NCI-H526 treated with DMSO at 0.1 percent for 48 hours (cell line): ENCODE data around the gene ACP7.
"Not testable (repeated sequence)": the region's sequence is repeated elsewhere in the genome, so short reads cannot be mapped to it uniquely, and the experiment has no call there.

Experiments
- DNase-seq: peaks from one replicate; lab custom pipeline; 2025; lab: John Stamatoyannopoulos, UW

The ACP7 gene

DNA sequence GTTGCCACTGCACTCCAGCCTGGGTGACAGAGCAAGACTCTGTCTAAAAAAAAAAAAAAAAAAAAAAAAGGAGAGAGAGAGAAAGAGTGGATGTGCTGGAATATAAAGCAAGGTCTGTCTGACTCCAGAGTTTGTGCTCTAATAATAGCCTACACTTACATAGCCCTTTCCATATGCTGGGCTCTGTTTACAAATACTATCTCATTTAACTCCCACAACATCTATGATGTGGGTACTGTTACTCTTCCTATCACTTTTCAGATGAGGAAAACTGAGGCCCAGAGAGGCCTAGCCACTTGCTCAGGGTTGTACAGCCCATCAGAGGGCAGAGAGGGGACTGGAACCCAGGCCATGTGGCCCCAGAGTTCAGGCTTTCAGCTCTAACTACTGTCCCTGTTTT is 25.5 kb downstream of the ACP7 start:
- DNase-seq = no peak

DNA sequence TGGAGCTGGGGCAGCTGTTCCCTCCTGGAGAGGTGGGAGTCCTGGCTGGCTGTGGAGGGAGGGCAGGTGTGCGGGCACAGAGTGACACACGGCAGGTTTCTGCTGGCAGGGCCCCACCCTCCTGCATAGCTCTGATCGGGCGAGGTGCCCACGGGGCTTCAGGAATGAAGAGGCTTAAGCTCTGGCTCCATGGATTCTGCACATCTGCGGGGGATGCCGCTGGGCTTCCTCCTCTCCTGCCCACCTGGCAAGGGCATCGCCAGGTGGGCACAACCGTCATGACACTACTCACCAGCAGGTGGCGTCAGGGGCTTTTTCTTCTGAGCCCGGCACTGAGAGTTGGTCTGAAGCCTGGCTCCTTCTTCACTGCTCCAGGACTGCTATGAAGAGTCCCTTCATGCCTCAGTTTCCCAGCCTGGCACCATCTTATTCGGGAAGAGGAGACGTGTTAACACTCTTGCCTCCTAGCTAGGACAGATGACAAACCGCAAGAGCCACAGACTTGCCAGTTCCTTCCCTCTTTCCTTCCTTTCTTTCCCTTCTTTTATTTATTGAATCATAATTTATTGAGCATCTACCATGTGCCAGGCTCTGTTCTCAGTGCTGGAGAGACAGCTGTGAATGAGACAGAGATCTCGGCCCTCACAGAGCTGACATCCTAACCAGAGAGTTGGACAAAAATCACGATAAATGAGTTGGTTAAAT is 26.2 kb downstream of the ACP7 start:
- peak; percentile 27 for DNase-seq

DNA sequence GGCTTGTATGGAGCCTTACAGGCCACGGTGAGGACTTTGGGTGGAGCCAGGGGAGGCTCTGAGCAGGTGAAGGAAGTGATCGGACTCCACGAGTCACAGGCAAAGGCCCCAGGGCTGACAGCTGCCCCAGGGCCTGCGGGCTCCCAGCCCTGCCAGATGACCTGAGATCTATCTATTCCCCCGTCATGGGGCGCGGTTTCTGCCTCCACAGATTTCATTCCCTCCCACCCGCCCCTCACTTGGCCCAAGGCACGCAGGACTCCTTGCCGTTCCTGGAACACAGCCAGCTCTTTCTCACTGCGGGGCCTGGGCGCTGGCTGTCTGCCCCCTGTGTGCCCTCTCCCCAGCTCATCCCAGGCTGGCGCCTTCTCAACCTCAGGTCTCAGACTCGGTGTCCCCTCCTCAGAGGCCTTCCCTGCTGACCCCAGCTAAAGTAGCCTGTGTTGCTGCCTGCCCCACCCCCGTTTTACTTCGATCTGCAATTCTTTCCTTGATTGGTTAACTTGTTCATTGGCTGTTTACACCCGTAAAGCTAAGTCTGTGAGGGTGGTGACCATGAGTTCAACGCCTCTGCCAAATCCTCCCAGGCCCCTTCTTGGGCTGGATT is 27.5 kb downstream of the ACP7 start:
- no peak for DNase-seq

DNA sequence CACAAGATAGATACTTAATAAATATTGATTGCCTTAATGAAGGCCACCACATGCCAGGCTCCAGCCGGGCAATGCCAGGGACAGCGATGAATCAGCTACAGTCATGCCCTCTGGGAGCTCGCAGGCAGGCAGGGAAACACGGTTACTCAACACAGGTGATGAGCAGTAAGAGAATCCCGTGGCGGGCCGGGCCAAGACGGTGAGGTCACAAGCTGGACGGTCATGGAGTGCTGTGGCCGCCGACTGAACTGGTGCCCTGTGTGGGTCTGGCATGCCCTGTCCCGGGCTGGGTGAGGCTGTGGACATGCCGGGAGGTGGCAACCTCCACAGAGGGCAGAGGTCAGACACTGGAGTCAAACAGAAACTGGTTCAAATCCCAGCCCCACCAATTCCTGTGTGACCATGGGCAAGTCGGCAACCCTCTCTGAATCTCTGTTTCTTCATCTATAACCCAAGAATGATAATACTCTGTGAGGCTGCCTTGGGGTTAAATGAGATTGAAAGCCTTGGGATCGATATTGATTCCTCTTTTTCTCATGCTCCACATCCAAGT is 28.2 kb downstream of the ACP7 start:
- DNase-seq = no peak

DNA sequence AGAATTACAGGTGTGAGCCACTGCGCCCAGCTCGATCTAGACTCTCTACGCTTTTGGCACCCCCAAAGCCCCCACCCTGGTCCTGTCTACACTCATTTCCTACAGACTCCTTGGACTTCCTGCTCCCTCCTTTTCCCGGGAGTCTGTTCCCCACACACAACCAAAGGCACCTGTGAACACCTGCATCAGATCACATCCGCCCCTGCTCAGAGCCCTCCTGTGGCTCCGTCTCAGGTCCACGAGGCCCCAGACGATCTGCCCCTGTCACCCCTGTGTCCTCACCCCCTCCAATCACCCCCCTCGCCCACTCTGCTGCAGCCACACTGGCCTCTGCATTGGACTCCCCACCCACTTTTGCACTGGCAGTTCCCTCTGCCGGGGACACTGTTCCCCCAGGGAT is 29.0 kb downstream of the ACP7 start:
- no peak for DNase-seq

DNA sequence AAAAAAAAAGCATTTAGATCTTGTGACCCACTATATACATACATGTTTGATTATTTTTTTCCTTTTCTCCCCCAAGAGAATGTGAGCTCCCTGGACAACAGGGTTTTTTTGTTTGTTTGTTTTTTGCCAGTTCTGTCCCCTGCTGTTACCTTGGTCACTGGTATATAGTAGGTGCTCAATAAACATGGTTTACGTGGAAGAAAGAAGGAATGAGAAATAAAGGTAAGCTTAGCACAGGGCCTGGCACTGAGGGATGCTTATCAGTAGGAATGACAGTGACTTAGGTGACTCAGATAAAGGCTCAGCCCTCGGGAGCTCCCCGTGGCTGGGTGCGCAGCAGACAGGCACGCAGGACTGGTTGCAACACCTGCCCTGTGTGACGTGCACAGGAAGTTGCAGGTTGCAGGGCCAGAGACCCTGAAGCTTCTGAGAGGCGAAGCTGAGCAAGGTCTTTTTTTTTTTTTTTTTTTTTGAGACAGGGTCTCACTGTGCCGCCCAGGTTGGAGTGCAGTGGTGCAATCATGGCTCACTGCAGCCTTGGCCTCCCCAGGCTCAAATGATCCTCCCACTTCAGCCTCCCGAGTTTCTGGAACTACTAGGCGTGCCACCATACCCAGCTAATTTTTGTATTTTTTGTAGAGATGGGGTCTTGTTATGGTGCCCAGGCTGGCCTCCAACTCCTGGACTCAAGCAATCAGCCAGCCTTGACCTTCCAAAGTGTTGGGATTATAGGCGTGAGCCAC is 31.1 kb downstream of the ACP7 start:
- DNase-seq = no peak

DNA sequence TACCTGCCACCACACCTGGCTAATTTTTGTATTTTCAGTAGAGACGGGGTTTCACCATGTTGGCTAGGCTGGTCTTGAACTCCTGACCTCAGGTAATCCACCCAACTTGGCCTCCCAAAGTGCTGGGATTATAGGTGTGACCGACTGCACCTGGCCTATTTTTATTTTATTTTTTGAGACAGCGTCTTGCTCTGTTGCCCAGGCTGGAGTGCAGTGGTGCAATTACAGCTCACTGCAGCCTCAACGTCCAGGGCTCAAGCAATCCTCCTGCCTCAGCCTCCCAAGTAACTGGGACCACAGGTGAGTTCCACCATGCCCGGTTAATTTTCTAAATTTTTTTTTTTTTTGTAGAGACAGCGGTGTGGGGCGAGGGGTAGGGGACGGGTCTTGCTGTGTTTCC is 32.9 kb downstream of the ACP7 start:
- DNase-seq = not testable (repeated sequence)

DNA sequence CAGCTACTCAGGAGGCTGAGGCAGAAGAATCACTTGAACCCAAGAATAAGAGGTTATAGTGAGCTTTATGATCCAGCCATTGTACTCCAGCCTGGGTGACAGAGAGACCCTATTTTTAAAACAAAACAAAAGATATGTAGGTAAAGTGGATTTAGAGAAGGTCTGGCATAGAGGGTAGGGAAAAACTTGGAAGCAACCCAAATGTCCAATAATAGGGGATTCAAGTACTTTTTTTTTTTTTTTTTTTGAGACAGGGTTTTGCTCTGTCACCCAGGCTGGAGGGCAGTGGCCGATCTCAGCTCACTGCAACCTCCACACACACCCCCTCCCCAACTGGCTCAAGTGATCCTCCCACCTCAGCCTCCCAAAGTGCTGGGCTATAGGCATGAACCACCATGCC is 35.7 kb downstream of the ACP7 start:
- no peak for DNase-seq

DNA sequence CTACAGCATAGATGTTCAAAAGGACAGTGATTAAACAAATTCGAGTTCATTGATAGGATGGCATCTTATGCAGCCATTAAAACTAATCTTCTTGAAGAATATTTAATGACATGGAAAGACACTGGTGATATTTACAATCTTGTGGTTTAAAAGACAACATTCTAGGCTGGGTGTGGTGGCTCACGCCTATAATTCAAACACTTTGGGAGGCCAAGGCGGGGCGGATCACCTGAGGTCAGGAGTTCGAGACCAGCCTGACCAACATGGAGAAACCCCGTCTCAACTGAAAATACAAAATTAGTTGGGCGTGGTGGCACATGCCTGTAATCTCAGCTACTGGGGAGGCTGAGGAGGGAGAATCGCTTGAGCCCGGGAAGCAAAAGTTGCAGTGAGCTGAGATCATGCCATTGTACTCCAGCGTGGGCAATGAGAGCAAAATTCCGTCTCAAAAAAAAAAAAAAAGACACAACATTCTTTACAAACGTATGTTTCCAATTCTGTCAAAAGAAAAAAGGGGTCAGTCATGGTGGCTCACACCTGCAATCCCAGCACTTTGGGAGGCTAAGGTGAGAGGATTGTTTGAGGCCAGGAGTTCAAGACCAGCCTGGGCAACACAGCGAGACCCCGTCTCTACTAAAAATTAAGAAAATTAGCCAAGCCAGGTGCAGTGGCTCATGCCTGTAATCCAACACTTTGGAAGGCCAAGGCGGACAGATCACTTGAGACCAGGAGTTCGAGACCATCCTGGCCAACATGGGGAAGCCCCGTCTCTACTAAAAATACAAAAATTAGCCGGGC is 39.0 kb downstream of the ACP7 start:
- DNase-seq = no peak

DNA sequence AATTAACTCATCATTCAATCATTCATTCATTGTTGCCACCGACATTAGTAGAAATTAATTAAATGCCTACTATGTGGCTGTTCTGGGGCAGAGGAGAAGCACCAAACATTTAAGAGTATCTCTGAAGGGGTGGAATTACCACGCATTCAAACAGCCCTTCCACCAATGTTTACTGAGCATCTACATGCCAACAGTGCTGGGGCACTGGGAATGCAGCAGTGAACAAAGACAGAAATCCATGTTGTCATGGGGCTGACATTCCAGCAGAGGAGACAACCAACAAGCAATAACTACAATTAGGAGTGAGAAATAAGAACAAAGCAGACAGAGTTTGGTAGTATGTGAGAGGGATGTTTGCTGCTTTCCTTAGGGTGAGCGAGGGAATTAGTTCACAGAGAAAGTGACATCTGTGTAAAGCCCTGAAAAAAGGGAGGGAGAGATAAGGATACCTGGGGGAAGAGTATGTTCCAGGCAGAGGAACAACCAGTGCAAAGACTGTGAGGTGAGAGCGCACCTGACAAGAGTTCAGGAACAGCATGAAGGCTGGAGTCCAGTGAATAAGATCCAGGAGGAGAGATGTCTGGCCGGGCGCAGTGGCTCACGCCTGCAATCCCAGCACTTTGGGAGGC is 40.1 kb downstream of the ACP7 start:
- no peak for DNase-seq

DNA sequence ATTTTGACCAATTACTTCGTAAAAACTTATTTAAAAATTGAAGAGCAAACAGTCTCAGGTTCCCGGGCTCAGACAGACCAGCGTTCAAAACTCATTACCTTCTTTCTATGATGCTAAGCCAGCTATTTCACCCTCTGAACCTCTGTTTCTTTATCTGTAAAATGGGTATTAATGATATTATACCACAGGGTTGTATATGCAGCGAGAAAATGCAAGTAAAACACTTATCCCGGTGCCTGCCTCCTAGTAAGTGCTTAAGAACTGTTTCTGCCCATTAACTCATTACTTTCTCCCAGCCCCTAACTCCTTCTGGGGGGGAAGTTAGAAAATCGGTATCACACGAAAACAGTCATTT is 41.0 kb downstream of the ACP7 start:
- DNase-seq = no peak

DNA sequence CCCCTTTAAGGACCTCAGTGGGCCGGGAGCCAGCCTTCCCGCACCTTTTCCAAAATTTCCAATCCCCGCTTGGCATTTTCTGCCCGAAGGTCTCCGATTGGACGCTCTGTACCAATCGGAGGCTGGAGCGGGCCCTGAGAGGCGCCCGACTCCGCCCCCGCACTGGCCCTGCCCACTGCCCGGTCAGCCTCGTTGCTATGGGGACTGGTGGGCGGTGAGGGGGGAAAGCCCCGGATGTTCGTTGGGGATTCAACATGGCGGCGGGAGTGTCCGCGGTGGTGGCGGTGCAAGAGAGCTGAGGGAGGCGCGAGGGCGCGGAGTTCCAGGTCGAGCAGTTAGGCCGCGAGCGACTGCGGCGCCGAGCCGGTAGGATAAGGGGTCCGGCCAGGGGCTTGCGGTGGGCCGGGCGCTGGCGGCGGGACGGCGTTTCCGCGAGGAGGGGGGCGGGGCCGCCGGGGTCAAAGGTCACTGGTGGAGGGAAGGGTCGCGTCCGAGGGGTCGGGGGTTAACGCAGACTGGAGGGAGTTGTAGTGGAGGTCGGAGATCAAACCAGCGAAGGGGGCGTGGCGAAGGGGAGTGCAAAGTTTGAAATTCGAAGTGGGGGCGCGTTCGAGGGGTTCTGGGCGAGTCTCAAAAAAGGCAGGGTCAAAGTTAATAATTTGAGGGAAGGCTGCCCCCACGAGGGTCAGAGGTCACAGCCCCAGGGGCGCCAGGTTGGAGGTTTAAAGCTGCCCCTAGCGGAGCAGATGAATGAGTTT is 41.6 kb downstream of the ACP7 start, which contains the start of gene PAK4:
PAK4 (plus strand) TSS at position 233 of the 758 bp plus-strand sequence. CDS start 43,768 bp downstream, outside the sequence.
- DNase-seq = peak; percentile 97

DNA sequence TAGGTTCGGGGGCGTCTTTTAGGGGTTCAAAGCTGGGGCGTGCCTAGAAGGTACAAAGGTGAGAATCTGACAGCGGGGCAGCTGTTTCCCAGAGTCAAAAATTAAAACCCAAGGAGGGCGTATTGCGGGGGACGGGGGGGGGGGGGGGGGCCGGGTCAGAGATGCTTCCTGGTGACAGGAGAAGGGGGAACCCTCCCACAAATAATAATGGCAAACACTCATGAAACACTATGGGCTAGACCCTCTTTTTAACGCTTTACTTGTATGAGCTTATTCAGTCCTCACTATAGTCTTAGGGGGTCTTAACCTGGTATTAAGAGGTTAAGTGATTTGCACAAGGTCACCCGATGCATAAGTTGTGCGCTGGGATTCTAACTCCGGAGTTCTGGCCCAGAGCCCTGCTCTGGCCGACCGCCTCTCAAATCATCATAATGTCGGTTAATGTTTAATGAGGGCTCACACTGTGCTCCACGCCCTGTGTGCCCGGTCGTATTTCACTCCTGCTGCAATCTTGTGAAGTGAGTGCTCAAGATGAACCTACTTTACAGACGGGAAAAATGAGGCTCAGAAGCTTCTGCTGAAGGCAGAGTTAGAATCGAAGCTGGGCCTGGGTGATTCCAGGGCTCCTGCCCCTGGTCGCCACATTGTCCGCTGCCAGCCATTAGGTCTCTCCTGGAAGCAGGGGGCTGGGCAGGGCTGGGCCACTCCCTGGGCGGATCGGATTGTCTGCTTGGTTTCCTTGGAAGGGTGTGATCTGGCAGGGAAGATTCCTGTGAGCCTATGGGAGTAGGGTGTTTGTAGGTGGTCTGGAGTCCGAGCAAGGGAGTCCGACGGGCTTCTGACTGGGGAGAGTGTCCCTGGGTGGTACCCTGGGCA is 42.4 kb downstream of the ACP7 start:
- DNase-seq = peak; percentile 63

DNA sequence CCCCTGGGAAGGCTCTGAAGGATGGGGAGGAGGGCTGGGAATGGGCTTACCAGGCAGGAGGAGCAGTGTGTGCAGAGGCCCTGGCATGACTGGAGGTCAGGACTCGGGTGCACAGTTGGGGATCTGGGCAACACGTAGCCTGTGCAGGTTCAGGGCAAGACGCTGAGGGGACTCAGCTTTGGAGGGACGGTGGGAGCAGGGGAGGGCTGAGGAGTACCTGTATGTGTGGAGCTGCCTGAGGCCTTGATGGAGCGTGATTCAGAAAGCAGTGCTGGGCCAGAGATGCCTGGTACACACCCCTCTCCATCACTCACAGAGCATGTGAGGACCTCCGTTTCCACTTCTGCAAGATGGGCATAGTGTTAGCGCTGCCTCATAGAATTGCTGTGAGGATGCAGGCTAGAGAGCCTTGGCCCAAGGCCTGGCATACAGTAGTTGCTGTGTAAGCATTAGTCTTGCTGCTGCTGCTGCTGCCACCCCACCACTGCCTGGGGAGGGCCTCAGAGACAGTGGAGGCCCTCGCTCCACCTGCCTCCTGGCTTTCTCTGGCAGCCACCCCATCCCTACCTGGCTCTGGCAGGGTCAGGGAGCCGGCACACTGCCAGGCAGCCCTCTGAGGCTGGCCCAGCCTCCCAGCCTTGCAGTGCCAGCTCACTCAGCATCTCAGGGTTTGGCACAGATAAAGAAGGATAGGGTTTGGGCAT is 43.8 kb downstream of the ACP7 start:
- DNase-seq = no peak

DNA sequence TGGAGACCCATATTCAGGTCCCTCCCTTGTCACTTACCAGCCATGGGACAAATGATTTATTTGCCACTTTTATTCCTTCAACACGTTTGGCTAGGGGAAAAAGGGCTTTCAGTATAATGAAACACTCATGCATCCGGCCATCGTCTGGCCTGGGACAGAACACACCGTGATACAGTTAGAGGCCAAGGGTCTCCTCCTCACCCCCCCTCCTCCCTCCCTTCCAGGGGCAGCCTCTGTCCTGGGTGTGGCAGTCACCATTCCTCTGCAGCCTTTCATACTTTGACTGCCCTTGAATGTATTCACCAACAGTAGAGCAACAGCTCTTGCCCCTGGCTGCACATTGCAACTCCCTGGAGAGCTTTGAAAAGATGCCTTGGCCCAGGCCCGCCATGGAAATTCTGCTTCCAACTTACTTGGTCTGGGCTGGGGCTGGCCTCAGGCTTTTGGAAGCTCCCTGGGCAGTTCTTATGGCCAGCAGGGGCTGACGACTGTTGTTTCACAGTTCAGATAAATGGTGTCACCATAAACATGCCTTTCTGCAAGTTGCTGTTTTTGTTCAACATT is 44.4 kb downstream of the ACP7 start:
- no peak for DNase-seq

DNA sequence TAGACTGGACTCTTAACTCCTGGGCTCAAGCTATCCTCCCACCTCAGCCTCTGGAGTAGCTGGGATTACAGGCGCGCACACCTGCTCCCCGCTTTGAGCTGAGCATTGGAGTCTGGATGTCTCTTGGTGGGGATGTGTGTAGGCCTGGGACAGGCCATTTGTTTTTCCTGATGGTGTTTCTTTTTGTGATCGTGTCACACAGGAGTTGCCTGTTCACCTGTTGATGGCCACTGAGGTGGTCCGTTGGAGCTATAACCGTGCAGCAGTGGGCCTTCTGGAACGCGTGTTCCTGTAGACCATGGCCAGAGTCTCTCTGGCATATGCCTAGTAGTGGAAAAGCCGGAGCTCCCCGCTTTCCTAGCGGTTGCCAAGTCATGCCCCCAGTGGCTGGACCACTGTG is 44.9 kb downstream of the ACP7 start:
- no peak for DNase-seq

DNA sequence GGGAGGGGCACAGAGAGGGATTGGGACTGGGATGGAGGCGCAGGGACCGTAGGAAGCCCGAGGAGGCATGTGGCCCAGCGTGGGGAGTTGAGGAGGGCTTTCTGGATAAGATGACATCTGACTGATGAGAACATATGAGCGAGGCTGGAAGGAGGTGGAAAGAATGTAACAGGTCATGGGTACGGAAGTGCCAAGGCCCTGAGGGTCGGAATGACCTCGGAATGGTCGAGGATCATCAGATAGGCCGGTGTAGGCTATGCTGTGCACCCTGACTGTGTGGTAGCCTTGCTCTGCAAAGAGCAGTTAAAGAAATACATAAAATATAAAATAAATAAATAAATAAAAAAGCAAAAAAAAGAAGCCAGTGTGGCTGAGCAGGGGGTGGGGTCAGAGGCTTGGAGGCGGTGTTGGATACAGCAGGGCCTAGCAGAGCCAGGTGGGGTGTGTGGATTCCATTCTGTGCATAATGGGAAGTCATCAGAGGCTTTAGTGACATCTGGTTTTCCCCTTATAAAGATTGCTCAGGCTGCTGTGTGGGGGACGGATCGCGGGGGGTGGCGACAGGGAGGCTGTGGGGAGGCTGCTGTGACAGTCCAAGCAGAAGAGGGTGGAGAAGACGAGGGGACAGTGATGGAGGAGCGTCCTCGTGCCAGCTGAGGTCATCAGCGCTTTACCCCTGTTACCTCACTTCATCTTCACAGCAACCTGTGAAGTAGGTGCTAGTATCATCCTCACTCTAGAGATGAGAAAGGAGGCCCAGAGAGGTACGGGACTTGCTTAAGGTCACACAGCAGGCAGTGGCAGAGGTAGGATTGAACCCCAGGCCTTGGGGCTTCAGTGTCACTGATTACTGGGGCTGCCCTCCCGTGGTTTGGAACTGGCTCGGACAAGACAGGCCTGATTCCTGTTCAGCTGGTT is 46.4 kb downstream of the ACP7 start:
- DNase-seq = no peak

DNA sequence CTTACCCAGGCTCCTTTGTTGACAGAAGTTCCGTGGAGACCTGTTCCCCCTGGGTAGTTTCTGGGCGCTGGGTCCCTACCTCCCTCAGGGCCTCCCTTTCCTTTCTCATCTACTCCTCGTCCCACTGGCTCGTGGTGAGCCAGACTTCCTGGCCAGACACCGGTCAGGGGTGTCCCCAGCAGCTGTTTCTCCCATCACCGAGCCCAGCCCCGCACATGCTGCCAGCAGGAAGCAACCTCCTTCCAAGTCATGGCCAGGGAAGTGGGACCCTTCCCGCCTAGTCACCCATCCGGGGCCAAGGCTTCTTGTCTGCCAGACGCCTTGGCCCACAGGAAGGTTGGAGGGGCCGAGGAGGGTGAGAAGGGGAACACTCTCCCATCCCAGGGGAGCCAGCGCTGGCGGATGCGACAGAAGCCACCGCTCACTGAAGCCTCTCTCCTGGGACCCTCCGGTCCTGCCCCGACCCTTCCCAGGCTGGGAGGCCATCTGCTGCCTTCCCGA is 47.1 kb downstream of the ACP7 start:
- DNase-seq = no peak
